HUDEP-2 (cell line): ENCODE results near the gene DNHD1.

Source experiments
- DNase-seq, 76 experiments: peaks; one replicate each; lab custom pipeline; 2025; ENCODE audit not compliant: unreplicated experiment in 76 of 76; lab: John Stamatoyannopoulos, UW

DNHD1 gene

GRCh38 chr11:6530848-6531247, 33.8 kb downstream of the DNHD1 start:
- no peak for DNase-seq

GRCh38 chr11:6531267-6531752, 34.2 kb downstream of the DNHD1 start:
- DNase-seq = peak in 37 of 76 experiments; percentile 5 to 71 (median 35)

GRCh38 chr11:6538456-6538855, 41.4 kb downstream of the DNHD1 start:
- DNase-seq = no peak

- peak in 13 of 76 experiments; percentile 2 to 27 (median 14) for DNase-seq
Measured at GRCh38 chr11:6538945-6539344, 41.9 kb downstream of the DNHD1 start.

GRCh38 chr11:6539748-6540268, 42.7 kb downstream of the DNHD1 start:
- no peak for DNase-seq

GRCh38 chr11:6541356-6541755, 44.3 kb downstream of the DNHD1 start:
- no peak for DNase-seq

GRCh38 chr11:6542727-6543126, 45.6 kb downstream of the DNHD1 start:
- no peak for DNase-seq

GRCh38 chr11:6544921-6545850, 48.1 kb downstream of the DNHD1 start:
- DNase-seq = no peak

GRCh38 chr11:6545917-6546605, 49.0 kb downstream of the DNHD1 start:
- DNase-seq = no peak

GRCh38 chr11:6546735-6547134, 49.7 kb downstream of the DNHD1 start:
- DNase-seq = no peak

- no peak for DNase-seq
Measured at GRCh38 chr11:6547177-6547576, 50.1 kb downstream of the DNHD1 start.

- DNase-seq = no peak
Measured at GRCh38 chr11:6548121-6548520, 51.0 kb downstream of the DNHD1 start.

- no peak for DNase-seq
Measured at GRCh38 chr11:6548641-6549040, 51.6 kb downstream of the DNHD1 start.

GRCh38 chr11:6553634-6554033, 56.6 kb downstream of the DNHD1 start:
- DNase-seq = no peak

- peak in 71 of 76 experiments; percentile 17 to 91 (median 64) for DNase-seq
Measured at GRCh38 chr11:6554828-6555706, 58.0 kb downstream of the DNHD1 start.

GRCh38 chr11:6556139-6556949, 59.3 kb downstream of the DNHD1 start:
- DNase-seq = peak in 2 of 76 experiments; percentile 7 to 15

GRCh38 chr11:6557063-6557462, 60.0 kb downstream of the DNHD1 start:
- DNase-seq = no peak

- DNase-seq = no peak
Measured at GRCh38 chr11:6557761-6558674, 60.9 kb downstream of the DNHD1 start.

- no peak for DNase-seq
Measured at GRCh38 chr11:6559369-6559768, 62.3 kb downstream of the DNHD1 start.
